ENCODE measurements around the gene ARL11.

The ARL11 gene

DNA sequence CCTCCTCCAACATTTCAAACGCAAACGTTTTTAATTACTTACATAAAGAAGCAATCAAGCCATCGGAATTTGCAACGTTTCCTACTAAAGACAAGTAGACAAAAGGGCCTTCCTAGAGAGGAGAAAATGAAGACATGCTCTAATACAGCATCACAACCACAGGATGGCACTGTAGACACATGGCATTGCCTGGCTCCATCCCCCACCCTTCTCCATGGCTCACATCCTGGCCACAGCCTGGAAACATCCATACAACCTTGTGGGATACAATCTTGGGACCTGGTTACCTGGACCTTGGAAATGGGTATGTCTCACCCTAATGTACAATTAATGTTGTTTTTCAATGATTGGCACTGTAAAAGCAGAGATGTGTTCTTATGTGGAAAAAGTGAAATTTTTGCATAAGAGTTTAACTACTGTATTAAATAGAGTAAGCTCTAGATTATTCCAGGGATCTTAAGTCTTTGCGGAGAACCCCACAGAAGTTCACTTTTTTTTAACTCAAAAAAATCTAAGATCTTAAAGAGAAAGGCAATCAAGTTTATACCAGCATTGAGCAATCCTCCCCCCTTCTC is 41.5 kb downstream of the ARL11 start:
- Histone ChIP-seq H3F3A (ENCODE audit: insufficient read depth, low read length) (no peaks in the 10 kb centered on the region), H3K79me2 (ENCODE audit: low read length) (no peaks in the 10 kb centered on the region), H3K27me3 (replicated peaks; ENCODE audit: insufficient read depth, low read length) (no peaks in the 10 kb centered on the region), H3K9me3 (replicated peaks; ENCODE audit: insufficient read depth, low read length) (no peaks in the 10 kb centered on the region), H3K9me2 (replicated peaks; ENCODE audit: insufficient read depth, low read length) (no peaks in the 10 kb centered on the region), H3K4me3 (ENCODE audit: low read length) (no peak overlapping the region), H4K20me1 (ENCODE audit: insufficient read depth, low read length) (no peaks in the 10 kb centered on the region), H3K36me3 (replicated peaks; ENCODE audit: insufficient read depth, low read length) (no peaks in the 10 kb centered on the region), H3K9ac (ENCODE audit: low read length) (no peak overlapping the region), H3K27ac (ENCODE audit: low read length) (no peak overlapping the region), H2AFZ (ENCODE audit: low read length) (no peak overlapping the region), H3K4me2 (ENCODE audit: low read depth, low read length) (no peak overlapping the region), H3K4me1 (ENCODE audit: low read length) (no peaks in the 10 kb centered on the region)
- DNase-seq, result peak; percentile 23
- TF ChIP-seq EZH2 (optimal IDR thresholded peaks at IDR 0.05; ENCODE audit: low read depth, low read length) (no peak), CTCF (IDR thresholded peaks at IDR 0.05; ENCODE audit: low read length) (peak; percentile 45), EZH2phosphoT487 (IDR thresholded peaks at IDR 0.05; ENCODE audit: low read length) (no peak)

GRCh38 chr13:49670828-49671227 is 42.5 kb downstream of the ARL11 start:
- no peak overlapping the region for H2AFZ ChIP-seq (ENCODE audit: low read length)
- no peaks in the 10 kb centered on the region for H3K79me2 ChIP-seq (ENCODE audit: low read length)
- H3K36me3 ChIP-seq (replicated peaks; ENCODE audit: insufficient read depth, low read length), result no peaks in the 10 kb centered on the region
- no peaks in the 10 kb centered on the region for H3F3A ChIP-seq (ENCODE audit: insufficient read depth, low read length)
- H3K27me3 ChIP-seq (replicated peaks; ENCODE audit: insufficient read depth, low read length), result no peaks in the 10 kb centered on the region
- H3K9ac ChIP-seq (ENCODE audit: low read length), result no peak overlapping the region
- no peak for TF ChIP-seq EZH2phosphoT487 (IDR thresholded peaks at IDR 0.05; ENCODE audit: low read length)
- TF ChIP-seq EZH2 (optimal IDR thresholded peaks at IDR 0.05; ENCODE audit: low read depth, low read length), result no peak
- TF ChIP-seq CTCF (IDR thresholded peaks at IDR 0.05; ENCODE audit: low read length), result no peak
- H3K27ac ChIP-seq (ENCODE audit: low read length), result no peak overlapping the region
- no peaks in the 10 kb centered on the region for H3K9me3 ChIP-seq (replicated peaks; ENCODE audit: insufficient read depth, low read length)
- H3K9me2 ChIP-seq (replicated peaks; ENCODE audit: insufficient read depth, low read length), result no peaks in the 10 kb centered on the region
- H3K4me3 ChIP-seq (ENCODE audit: low read length), result no peak overlapping the region
- no peaks in the 10 kb centered on the region for H4K20me1 ChIP-seq (ENCODE audit: insufficient read depth, low read length)
- DNase-seq, result no peak
- H3K4me1 ChIP-seq (ENCODE audit: low read length), result no peaks in the 10 kb centered on the region
- no peak overlapping the region for H3K4me2 ChIP-seq (ENCODE audit: low read depth, low read length)

DNA sequence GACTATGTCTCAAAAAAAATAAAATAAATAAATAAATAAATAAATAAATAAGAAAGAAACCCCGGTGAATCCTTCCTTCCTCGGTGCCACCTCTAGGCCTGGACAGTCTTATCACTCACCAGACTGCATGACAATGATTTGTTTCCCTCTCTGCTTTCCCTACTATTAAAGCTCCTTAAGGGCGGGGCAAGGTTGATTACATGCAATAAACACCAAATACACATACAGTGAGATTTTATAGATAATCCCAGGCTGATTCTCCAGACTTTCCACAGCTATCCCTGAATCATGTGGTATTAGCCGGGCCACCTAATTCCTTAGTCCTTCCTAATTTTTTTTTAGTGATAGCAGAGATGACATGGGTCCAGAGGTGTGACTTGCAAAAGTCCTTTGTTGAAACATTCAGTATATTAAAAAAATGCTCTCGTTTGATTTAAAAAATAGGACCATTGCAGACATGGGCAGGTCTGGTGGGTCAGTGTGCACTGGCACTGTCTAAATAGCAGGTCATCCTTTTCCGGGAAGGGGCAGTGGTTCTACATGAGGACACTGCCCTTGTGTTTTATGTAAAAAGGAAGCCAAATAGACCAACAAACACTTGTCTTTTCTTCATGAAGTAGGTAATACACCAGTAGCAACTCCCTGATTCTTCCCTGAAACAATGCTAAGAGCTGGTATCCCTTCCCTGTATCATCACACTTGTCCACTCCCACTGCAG is 48.4 kb downstream of the ARL11 start:
- no peaks in the 10 kb centered on the region for H3F3A ChIP-seq (ENCODE audit: insufficient read depth, low read length)
- TF ChIP-seq EZH2 (optimal IDR thresholded peaks at IDR 0.05; ENCODE audit: low read depth, low read length) (no peak), CTCF (IDR thresholded peaks at IDR 0.05; ENCODE audit: low read length) (no peak), EZH2phosphoT487 (IDR thresholded peaks at IDR 0.05; ENCODE audit: low read length) (no peak)
- no peak overlapping the region for H2AFZ ChIP-seq (ENCODE audit: low read length)
- no peaks in the 10 kb centered on the region for H3K4me1 ChIP-seq (ENCODE audit: low read length)
- no peaks in the 10 kb centered on the region for H4K20me1 ChIP-seq (ENCODE audit: insufficient read depth, low read length)
- no peaks in the 10 kb centered on the region for H3K9me3 ChIP-seq (replicated peaks; ENCODE audit: insufficient read depth, low read length)
- H3K27me3 ChIP-seq (replicated peaks; ENCODE audit: insufficient read depth, low read length), result no peaks in the 10 kb centered on the region
- H3K4me2 ChIP-seq (ENCODE audit: low read depth, low read length), result no peak overlapping the region
- H3K36me3 ChIP-seq (replicated peaks; ENCODE audit: insufficient read depth, low read length), result no peaks in the 10 kb centered on the region
- no peak overlapping the region for H3K9ac ChIP-seq (ENCODE audit: low read length)
- H3K79me2 ChIP-seq (ENCODE audit: low read length), result no peaks in the 10 kb centered on the region
- no peak for DNase-seq
- H3K27ac ChIP-seq (ENCODE audit: low read length), result no peak overlapping the region
- no peaks in the 10 kb centered on the region for H3K9me2 ChIP-seq (replicated peaks; ENCODE audit: insufficient read depth, low read length)
- no peak overlapping the region for H3K4me3 ChIP-seq (ENCODE audit: low read length)

All from MM.1S (cell line).